Inflammatory macrophage treated with lipopolysaccharide for 1 hour (primary cell): ENCODE measurements around the gene MORN4.
"Not testable (repeated sequence)": the region's sequence is repeated elsewhere in the genome, so short reads cannot be mapped to it uniquely, and the experiment has no call there.

Experiments used
- DNase-seq, 2 donors: peaks; one replicate each; pipeline ENCODE4 v3.0.0-alpha.2; 2020 to 2022

Gene MORN4

DNA sequence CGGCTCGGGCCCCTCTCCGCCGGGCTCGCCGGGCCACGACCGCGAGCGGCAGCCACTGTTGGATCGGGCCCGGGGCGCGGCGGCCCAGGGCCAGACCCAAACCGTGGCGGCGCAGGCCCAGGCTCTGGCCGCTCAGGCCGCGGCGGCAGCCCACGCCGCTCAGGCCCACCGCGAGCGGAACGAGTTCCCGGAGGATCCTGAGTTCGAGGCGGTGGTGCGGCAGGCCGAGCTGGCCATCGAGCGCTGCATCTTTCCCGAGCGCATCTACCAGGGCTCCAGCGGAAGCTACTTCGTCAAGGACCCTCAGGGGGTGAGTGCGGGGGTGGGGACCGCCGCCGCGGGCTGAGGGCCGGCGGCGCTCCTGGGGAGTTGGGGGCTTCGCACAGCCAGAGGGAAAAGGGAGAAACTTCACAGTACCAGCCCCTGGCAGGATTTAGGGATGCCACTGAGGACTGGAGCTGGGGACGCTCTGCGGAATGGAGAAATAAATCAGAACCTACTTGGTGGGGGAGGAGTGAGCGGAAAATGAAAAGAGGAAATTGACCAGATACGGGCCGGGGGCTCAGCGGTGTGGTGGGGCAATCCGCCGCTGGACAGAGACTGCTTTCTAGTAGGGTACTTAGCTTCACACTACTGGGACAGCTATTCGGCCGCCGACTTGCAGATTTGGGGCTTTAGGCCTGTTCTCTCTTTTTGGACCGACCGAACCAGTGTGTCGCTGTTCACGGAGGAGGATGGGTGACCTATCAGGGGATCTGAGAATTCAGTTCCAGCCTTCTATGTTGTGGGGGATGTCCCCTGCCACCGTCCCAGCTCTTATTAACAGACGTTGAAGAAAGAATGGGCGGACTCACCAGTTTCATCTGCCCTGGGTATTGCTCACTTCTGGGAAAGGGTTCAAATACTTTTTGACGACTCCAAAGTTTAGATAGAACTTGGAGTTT is 7.8 kb upstream of the MORN4 start:
- DNase-seq = peak; percentile 52 to 58

- peak; percentile 100 for DNase-seq
Observed at GRCh38 chr10:97640174-97640867, 7.0 kb upstream of the MORN4 start, which contains the start of gene PI4K2A. Gene PI4K2A, plus strand, starts transcription at chr10:97640671. Its CDS starts 72 bp downstream, at chr10:97640743.

DNA sequence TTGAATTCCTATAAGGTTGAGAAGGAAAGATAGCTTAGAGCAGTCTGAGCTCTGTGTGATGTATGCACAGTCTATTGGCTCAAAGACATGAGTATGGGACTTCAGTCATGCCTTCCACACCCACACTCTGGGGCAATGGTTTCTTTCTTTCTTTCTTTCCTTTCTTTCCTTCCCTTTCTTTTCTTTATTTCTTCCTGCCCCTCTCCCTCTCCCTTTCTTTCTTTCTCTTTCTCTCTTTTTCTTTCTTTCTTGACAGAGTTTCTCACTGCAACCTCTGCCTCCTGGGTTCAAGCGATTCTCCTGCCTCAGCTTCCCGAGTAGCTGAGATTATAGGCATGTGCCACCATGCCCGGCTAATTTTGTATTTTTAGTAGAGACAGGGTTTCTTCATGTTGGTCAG is 5.8 kb upstream of the MORN4 start:
- DNase-seq = not testable (repeated sequence)

DNA sequence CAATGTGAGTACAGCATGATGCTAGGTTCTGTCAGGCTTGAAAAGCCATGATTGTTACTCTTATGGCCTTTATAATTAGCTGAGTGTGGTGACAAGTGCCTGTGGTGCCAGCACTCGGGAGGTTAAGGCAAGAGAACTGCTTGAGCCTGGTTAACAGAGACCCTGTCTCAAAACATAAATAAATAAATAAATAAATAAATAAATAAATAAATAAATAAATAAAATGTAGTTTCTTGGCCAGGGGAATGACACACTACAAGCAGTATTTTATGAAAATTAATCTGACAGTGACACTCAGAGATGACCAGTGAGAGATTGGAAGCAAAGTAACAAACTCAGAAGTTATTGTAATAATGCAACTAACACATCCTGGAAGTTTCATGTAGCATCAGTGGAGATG is 2.3 kb upstream of the MORN4 start:
- DNase-seq = no peak

DNA sequence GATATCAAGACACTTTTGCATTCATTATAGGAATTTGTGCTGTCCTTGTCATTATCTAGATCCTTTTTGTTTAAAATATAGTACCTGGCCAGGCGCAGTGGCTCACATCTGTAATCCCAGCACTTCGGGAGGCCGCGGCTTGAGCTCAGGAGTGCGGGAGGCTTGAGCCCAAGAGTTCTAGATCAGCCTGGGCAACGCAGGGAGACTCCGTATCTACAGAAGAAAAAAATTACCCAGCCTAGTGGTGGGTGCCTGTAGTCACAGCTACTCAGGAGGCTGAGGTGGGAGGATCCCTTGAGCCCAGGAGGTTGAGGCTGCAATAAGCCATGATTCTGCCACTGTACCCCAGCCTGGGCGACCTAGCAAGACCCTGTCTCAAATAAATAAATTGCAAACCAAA is 621 bp upstream of the MORN4 start:
- DNase-seq = no peak

GRCh38 chr10:97631098-97631497 is 2.2 kb downstream of the MORN4 start:
- DNase-seq = no peak

DNA sequence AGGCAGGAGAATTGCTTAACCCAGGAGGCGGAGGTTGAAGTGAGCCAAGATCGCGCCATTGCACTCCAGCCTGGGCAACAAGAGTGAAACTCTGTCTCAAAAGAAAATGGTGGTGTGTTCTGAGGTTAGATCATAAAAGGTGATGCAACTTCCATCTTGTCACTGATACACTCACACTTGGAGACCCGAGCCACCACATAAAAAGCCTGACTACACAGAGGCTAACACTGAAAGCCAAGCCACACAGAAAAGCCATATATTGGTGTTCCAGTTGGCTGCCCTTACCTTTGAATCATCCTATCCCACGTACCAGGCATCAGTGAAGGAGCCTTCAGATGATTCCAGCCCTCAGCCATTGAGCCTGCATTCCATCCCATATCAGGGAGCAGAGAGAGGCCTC is 4.0 kb downstream of the MORN4 start:
- no peak for DNase-seq

DNA sequence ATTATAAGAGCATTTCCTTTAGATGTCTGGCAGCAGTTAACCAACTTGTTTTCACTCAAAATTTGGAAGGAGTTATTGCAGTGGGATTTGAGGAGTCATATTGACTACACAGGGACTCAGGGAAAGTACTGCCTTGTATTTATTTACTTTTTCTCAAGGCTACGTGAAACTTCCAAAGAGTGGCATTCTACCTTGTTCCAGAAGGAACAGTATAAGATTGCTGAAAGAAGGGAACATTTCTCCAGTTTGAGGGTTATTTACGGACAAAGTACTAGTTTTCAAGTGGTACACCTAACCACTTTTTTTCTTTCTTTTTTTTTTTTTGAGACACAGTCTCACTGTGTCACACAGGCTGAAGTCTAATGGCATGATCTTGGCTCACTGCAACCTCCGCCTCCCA is 5.1 kb downstream of the MORN4 start:
- no peak for DNase-seq

- DNase-seq = no peak
Observed at GRCh38 chr10:97627731-97628130, 5.6 kb downstream of the MORN4 start.

GRCh38 chr10:97623277-97623676 is 10.0 kb downstream of the MORN4 start:
- no peak for DNase-seq

GRCh38 chr10:97618733-97619132 is 14.6 kb downstream of the MORN4 start:
- DNase-seq = no peak

GRCh38 chr10:97618285-97618684 is 15.0 kb downstream of the MORN4 start:
- no peak for DNase-seq

GRCh38 chr10:97612386-97612785 is 20.9 kb downstream of the MORN4 start:
- DNase-seq = peak in 1 of 2 donors; percentile 25

DNA sequence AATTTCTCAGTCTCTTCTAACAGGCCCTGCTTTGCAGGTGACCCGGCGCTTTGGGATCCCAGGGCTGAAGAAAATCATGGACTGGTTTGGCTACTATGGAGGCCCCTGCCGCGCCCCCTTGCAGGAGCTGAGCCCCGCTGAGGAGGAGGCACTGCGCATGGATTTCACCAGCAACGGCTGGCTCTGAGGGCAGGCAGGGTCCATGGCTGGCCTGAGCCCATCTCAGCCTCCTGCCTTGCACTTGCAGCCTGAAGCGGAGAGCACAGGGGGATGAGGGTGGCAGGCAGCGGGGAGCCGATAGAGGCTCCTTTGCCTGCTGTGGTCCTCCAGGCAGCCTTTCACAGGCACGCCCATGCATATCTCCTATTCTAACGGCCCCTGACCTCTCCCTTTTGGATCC is 21.8 kb downstream of the MORN4 start:
- no peak for DNase-seq

- DNase-seq = no peak
Observed at GRCh38 chr10:97608991-97609561, 24.2 kb downstream of the MORN4 start.

- no peak for DNase-seq
Observed at GRCh38 chr10:97607095-97607636, 26.1 kb downstream of the MORN4 start.

DNA sequence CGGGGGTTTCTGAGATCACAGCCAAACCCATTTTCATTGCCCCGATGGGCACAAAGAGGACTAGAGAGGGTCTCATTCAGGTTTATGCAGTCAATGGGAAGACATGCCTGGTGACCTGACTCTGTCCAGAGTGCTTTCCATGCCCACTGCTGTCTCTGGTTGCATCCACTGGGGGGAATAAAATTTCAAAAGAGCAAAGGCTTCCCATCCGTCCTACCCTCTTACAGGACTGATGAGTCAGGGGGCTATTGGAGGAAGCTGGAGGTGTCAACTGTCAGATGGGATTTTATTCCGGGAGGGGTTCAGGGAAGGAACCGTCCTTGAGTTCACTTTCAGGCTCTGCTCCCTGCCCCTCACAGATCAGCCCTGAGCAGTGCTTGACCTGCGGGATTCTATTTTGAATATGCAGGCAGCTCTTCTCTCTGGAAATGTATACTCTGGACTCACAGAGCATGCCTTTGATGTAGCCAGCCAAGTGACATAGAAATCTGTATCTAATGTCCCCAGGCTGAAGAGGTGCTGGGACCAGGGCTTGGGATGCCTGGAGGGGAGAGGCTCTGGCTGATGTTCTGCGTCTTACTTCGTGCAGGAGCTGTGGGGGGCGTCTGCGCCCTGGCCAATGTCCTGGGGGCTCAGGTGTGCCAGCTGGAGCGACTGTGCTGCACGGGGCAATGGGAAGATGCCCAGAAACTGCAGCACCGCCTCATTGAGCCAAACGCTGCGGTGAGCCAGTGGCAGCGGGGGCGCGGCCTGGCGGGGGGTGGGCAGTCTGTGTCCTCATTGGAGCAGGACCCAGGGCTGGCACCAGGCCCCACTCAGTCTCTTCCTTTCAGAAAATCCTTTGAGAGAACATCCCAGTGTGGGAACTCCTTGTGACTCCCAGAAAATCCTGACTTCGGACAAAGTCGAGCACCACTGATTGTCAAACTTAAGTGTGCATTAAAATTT is 31.8 kb downstream of the MORN4 start:
- no peak for DNase-seq

GRCh38 chr10:97600616-97601015 is 32.7 kb downstream of the MORN4 start:
- DNase-seq = no peak

- no peak for DNase-seq
Observed at GRCh38 chr10:97599272-97599619, 34.1 kb downstream of the MORN4 start.

DNA sequence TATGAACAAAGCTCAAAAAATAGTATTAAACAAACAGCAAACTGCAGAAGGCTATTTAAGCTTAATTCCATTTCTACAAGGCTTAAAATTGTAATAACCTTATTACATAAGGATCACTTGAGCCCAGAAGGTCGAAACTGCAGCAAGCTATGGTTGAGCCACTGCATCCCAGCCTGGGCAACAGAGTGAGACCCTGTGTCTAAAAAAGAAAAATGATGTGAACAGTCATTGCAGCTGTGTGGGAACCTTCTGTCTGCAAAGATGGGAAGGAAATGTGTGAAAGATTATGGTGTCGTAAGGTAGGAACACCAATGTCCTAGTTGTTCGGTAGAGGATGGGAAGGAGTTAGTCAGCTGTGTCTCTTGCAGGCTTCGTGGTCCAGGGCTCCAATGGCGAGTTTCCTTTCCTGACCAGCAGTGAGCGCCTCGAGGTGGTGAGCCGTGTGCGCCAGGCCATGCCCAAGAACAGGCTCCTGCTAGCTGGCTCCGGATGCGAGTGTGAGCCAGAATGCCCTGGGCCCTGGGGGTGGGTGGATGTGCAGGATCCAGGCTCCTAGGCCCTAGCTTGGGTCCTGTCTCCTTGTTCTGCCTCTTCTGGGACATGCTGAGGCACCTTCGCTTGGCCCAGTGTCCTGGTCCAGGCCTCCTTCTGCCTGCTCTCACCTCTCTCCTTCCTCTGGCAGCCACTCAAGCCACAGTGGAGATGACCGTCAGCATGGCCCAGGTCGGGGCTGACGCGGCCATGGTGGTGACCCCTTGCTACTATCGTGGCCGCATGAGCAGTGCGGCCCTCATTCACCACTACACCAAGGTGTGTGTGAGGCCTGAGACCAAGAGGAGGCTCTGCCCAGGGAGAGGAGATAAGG is 34.7 kb downstream of the MORN4 start:
- no peak for DNase-seq

DNA sequence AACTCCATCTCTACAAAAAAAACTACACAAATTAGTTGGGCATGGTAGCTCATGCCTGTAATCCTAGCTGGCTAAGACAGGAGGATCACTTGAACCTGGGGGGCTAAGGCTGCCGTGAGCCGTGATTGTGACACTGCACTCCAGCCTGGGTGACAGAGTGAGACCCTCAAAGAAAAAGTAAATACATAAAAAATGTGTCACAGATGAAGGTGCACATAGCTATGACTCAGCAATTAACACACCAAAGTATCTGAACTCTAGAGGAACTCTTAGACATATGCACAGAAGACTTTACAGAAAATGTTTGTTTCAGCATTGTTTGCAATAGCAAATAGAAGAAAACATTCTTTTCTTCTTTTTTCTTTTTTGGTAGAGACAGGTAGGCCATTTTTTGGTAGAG is 35.5 kb downstream of the MORN4 start:
- no peak for DNase-seq
